ENCODE measurements around the gene LANCL2.

- no peak for TF ChIP-seq POLR2A (IDR thresholded peaks at IDR 0.05)
- TF ChIP-seq POLR2AphosphoS5 (IDR thresholded peaks at IDR 0.05) = no peak
Measured at GRCh38 chr7:55387062-55387965, 22.2 kb downstream of the LANCL2 start.

All from stomach (tissue), 4 donors.